Stromal cell of bone marrow (primary cell): Measurements from ENCODE around the gene KIF4B.
"Not testable (repeated sequence)": the region's sequence is repeated elsewhere in the genome, so short reads cannot be mapped to it uniquely, and the experiment has no call there.

Experiments used
- DNase-seq: peaks from one replicate; pipeline ENCODE4 v3.0.0-alpha.2; 2012; ENCODE audit warnings: low read depth

Gene KIF4B

GRCh38 chr5:155010881-155011280, 2.7 kb upstream of the KIF4B start:
- DNase-seq, result no peak

GRCh38 chr5:155015239-155015638, 1.7 kb downstream of the KIF4B start:
- DNase-seq, result no peak

GRCh38 chr5:155017610-155018009, 4.1 kb downstream of the KIF4B start:
- DNase-seq, result no peak

GRCh38 chr5:155019601-155020226, 6.2 kb downstream of the KIF4B start:
- DNase-seq, result no peak

GRCh38 chr5:155021842-155022241, 8.3 kb downstream of the KIF4B start:
- DNase-seq, result no peak

GRCh38 chr5:155023320-155023719, 9.8 kb downstream of the KIF4B start:
- no peak for DNase-seq

GRCh38 chr5:155024015-155024414, 10.5 kb downstream of the KIF4B start:
- DNase-seq, result no peak

- no peak for DNase-seq
These were observed 12.3 kb downstream of the KIF4B start for GRCh38 chr5:155025895-155026294.

- DNase-seq, result no peak
These were observed 14.6 kb downstream of the KIF4B start for GRCh38 chr5:155027993-155028629.

GRCh38 chr5:155029240-155029639, 15.7 kb downstream of the KIF4B start:
- no peak for DNase-seq

GRCh38 chr5:155034145-155034744, 20.7 kb downstream of the KIF4B start:
- DNase-seq, result not testable (repeated sequence)

- not testable (repeated sequence) for DNase-seq
These were observed 21.5 kb downstream of the KIF4B start for GRCh38 chr5:155035087-155035486.

GRCh38 chr5:155040984-155041653, 27.6 kb downstream of the KIF4B start:
- no peak for DNase-seq

GRCh38 chr5:155044591-155044990, 31.0 kb downstream of the KIF4B start:
- DNase-seq, result no peak

- DNase-seq, result no peak
These were observed 33.0 kb downstream of the KIF4B start for GRCh38 chr5:155046591-155046990.

- no peak for DNase-seq
These were observed 34.3 kb downstream of the KIF4B start for GRCh38 chr5:155047818-155048217.

GRCh38 chr5:155049569-155050383, 36.2 kb downstream of the KIF4B start:
- no peak for DNase-seq

GRCh38 chr5:155050384-155051019, 36.9 kb downstream of the KIF4B start:
- DNase-seq, result no peak

GRCh38 chr5:155052532-155052931, 39.0 kb downstream of the KIF4B start:
- DNase-seq, result no peak

GRCh38 chr5:155053501-155053900, 39.9 kb downstream of the KIF4B start:
- DNase-seq, result no peak

- no peak for DNase-seq
These were observed 43.2 kb downstream of the KIF4B start for GRCh38 chr5:155056644-155057269.
